Epithelial cell of prostate (primary cell): ENCODE results near the gene HOXD9.

ENCODE experiments used
- DNase-seq: peaks from one replicate; pipeline ENCODE4 v3.0.0-alpha.2; 2011; ENCODE audit warnings: low read depth, low spot score
- H3K27ac ChIP-seq: fragments of 450-650 bp; 2 replicates; pipeline ENCODE4 v1.5.1; 2017; ENCODE audit warnings: mild to moderate bottlenecking

HOXD9 gene

DNA sequence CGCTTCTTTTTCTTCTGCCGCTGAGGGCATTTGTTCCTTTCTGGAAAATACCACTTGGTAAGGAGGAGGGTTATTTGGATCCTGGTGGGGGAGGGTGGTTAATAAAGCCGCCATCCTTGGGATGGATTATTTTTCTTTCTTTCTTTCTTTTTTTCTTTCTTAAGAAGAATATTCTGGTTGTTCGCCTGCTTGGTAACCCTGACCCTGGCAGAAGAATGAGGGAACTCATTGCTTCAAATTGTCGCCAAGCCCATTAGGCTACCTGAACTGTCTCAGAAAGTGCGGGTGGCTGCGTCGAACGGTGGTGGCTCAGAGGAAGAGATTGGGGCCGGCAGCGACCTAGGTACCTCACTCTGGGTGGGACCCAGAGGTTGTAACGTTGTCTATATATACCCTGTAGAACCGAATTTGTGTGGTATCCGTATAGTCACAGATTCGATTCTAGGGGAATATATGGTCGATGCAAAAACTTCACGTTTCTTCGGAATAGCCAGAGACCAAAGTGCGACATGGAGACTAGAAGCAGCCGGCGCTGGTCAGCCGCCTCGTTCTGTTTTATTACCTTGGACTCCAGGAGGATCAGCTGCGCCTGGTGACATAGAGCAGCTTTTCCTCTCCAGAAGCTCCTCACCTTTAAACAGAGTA, 27.5 kb downstream of the HOXD9 start:
- no peak overlapping the region for H3K27ac ChIP-seq
- DNase-seq: no peak

DNA sequence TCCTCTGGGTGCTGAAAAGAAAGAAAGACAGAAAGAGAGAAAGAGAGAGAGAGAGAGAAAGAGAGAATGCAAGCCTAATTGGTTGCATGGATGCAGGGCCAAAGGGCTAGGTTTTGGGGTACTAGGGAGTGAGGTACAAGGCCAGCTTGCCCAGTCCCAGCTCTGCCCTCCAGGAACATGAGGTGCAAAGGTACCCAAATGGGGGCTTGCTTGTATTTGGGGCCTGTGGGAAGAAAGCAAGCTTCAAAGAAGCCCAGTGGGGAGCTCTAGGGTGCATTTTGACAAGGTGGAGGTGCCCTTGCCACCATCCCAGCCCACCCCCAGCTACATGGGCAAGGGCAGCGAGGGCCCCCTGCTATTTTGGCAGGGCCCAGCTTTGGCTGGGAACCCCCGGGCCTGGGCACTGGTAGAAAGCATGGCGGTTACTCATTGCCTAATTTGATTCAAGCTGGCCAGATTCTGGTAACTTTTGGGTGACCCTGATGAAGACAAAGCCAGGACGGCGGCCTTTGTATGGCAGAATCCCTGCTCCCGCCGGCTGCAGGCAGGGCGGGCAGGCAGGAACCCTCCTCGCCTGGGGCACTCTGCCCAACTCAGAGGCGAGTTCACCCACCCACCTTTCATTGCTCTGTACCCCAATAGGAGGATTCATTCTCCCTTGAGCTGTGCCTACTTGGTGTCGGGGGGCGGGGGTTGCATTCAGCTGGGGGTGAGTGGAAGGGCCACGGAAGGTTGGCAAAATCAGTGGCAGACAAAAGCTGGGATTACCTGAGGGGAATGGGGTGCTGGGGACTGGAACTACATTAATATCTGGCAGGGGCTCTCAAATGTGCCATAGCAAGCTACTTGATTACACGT, 28.3 kb downstream of the HOXD9 start:
- no peak overlapping the region for H3K27ac ChIP-seq
- DNase-seq: no peak

DNA sequence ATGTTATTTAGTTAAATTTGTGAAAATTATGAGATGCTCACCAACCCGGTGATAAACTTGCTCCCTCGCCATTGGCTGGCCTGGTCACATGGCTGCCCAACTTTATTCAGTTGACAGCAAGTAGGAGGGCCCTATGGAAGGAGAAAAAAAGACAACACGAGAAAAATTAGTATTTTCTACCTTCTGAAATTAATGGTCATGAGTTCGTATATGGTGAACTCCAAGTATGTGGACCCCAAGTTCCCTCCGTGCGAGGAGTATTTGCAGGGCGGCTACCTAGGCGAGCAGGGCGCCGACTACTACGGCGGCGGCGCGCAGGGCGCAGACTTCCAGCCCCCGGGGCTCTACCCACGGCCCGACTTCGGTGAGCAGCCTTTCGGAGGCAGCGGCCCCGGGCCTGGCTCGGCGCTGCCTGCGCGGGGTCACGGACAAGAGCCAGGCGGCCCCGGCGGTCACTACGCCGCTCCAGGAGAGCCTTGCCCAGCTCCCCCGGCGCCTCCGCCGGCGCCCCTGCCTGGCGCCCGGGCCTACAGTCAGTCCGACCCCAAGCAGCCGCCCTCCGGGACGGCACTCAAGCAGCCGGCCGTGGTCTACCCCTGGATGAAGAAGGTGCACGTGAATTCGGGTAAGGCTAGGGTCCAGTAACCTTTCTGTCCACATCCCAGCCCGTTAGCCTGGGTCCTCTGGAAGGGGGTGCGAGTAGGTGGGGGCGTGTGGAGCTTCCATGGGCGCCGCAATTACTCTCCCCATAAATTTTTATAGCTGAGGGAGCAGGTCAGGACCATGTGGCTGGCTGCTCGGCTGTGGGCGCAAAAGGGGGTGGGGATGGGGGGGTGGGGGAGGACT, 29.1 kb downstream of the HOXD9 start, which contains the start of gene HOXD4:
Gene HOXD4 (plus strand): TSS at position 109 of the 846 bp plus-strand sequence. CDS start 84 bp downstream, at position 193.
- no peak for DNase-seq
- no peak within 1 kb of the TSS for H3K27ac ChIP-seq

DNA sequence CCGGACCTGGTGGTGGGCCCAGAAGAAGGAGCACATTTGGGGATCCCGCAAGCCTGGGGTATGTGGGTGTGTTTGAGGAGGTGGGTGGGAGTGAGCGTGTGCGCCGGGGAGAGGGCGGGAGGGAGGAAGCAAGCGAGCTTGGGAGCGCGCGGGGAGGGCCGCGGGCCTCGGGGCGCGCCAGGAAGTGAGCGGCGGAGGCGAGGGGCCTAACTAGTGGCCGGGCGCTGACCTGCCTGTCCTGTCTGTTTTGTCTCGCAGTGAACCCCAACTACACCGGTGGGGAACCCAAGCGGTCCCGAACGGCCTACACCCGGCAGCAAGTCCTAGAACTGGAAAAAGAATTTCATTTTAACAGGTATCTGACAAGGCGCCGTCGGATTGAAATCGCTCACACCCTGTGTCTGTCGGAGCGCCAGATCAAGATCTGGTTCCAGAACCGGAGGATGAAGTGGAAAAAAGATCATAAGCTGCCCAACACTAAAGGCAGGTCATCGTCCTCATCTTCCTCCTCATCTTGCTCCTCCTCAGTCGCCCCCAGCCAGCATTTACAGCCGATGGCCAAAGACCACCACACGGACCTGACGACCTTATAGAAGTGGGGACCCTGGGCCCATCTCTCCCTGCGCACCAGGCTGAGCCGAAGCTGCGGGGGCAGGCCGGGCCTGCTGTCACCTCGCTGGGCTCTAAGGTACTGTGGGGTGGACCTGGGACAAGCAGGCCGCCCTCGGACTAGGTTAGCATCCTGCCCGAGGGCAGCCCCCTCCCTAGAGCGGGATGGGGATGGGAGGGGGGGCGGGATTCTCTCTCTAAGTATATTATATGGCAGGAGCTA, 30.0 kb downstream of the HOXD9 start:
- no peak for DNase-seq
- no peak overlapping the region for H3K27ac ChIP-seq

DNA sequence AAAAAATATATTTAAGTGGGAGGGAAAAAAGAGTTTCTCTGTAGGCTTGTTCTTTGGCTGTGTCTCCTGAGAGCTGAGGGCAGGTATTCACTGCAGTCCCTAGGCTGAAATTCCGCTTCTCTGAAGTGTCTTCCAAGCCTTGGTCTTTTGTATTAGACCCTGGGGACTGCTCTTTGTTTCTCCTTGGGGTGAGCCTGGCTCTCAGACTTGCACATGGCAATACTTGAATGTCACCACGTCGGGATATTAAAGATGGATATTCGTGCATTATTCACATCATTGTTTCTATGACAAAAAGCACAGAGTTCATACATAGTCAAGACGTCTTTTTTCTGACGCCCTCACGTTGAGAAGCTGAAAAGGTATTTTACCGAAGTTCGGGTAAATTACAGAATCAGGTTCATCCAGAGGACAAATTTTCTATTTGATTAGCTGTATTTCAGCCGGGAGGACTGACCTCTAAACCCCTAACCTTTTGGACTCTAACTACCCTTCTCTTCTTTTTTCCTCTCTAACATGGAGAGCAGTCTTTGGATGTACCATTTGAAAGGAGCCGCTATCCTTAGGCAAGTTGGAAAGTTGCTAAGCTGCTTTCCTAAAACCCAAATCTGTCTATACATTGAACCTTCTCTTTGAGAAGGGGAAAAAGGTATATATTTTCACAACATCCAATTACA, 32.2 kb downstream of the HOXD9 start:
- H3K27ac ChIP-seq: no peak overlapping the region

DNA sequence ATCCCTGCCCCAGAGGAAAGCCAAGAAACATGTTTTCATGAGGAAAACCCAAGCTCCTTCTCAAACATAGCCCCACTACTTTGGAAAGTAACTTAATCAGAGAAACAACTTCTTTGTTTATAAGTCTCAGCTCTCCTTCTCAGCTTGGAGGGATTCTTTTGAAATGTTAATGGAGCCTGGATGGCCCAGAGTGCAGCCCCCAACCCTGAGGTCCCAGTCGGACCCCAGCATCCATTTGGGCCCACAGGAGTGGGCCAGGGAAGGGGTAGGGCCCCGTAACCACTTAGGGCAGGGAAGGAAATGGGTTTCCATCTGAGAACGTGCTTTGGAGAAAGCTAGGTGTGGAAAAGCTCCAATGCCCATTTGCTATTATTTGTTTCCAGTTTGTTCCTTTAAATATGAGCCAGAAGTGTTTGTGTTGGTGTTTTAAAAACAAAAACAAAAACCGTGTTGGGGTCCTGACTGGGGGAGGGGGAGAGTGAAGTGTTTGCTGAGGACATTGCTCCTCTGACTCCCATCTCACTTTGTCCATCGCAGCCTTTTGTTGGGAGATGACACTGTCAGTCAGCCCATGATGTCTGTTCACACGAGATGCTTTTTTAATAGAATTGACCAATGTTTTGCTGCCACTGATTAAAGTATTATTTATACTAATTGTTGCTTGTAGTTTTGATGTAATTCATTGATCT, 33.0 kb downstream of the HOXD9 start:
- no peak for DNase-seq
- no peak overlapping the region for H3K27ac ChIP-seq

More for the DNA sequence above, 32.2 kb downstream of the HOXD9 start:
- no peak for DNase-seq

DNA sequence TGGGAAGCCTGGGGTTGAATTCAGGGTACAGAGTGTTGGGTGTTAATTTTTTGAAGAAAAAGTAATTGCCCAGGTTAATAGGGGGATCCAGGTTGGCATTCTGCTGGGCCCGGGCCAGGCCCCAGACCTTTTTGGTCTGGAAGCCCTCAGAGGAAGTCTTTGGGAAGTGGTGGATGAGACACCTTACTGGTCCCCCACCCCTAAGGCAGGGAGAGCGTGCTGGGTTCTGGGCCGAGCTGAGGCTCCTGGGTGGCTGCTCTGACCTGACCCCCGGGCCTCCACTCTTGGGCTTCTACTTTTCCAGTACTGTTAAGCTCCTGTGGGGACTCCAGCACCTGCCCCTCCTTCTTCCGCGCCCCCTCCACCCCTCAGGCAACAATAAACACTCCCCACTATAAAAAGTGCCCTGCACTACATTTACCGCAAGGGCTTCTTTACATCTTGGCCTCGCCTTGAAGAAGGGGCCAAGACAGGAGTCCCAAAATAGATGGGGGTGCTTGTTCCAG, 33.8 kb downstream of the HOXD9 start:
- DNase-seq: no peak
- no peak overlapping the region for H3K27ac ChIP-seq

DNA sequence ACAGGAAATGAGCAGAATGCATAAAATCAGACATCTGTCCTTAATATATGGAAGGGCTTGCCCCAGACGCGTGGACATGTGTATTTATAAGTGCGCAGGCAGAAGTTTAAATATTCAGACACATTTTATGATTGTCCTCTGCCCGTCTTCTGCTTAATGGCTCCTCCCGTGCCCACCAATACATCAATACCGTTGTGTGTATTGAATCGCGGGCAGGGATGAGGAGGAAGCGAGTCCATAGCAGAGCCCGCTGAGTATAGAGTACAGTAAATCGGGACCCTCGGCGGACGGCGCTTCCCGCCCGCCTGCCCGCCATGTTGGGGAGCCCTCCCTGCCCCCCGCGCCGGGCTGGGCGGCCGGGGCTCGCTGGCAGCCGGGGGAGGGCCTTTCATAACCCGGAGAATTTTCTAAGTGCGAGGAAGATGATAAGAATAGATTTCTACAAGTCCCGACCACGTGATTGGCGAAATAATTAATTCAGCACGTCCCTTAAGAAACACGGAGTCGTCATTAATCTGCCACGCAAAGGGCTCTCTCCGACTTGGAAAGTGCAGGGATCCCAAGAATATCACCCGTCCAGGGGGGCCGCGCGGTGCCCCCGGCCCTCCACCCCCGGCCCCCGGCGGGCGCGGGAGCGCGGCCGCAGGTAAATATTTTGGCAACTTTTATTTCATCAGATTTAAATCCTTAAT, 34.4 kb downstream of the HOXD9 start, which contains the start of gene HOXD3:
Gene HOXD3 (plus strand): TSS at position 501 of the 692 bp plus-strand sequence. CDS start 11,808 bp downstream, outside the sequence.
- no peak for DNase-seq
- no peak within 1 kb of the TSS for H3K27ac ChIP-seq

DNA sequence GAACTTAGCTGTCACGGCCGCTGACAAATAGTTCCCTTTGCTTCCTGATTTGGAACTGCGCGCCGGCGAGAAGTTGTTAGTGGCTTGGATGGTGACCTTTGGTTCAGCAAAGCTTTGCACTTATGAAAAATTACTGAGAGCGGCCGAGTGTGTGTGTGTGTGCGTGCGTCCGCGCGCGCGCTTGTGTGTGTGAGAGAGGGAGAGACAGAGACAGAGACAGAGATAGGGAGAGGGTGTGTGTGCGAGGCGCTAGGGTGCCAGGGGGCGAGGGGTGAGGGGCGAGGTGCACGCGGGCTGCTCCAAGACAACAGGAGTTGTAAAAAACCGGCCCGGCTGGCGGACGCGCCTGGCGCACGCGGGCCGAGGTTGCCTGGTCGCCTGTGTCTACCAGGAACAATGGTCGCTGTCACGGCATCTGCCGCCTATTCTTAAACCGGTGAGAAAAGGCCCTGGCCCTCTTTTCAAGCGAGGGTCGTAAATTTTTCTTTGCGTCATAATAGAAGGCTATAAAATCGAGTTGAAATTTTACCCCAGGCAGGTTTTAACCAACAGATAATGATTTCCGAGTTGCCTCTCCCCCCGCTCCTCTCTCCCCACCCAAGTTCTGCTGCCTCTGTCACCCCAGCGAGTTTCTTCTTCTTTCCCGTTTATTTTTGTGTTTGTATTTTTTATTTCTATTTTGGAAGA, 35.1 kb downstream of the HOXD9 start:
- no peak for DNase-seq
- H3K27ac ChIP-seq: no peak overlapping the region

DNA sequence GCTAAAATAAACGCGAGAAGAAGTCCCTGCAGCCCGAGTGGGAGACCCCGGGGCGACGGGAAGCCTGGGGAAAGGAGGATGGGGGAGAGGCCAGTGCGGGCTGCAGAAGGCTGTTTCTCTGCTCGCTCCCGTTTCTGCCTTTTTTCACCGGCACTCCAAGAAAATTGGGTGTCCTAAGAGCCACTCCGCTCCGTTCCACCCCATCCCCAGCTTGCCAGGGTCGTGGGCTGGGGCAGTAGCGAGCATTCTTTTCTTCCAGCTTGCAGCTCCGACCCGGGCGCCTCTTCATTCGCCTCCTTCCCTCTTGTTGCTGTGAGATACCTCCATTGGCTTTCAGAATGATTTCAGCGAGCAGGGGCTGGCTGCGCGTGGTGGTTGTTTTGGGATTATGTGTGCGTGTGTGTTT, 35.7 kb downstream of the HOXD9 start:
- H3K27ac ChIP-seq: no peak overlapping the region
- no peak for DNase-seq

DNA sequence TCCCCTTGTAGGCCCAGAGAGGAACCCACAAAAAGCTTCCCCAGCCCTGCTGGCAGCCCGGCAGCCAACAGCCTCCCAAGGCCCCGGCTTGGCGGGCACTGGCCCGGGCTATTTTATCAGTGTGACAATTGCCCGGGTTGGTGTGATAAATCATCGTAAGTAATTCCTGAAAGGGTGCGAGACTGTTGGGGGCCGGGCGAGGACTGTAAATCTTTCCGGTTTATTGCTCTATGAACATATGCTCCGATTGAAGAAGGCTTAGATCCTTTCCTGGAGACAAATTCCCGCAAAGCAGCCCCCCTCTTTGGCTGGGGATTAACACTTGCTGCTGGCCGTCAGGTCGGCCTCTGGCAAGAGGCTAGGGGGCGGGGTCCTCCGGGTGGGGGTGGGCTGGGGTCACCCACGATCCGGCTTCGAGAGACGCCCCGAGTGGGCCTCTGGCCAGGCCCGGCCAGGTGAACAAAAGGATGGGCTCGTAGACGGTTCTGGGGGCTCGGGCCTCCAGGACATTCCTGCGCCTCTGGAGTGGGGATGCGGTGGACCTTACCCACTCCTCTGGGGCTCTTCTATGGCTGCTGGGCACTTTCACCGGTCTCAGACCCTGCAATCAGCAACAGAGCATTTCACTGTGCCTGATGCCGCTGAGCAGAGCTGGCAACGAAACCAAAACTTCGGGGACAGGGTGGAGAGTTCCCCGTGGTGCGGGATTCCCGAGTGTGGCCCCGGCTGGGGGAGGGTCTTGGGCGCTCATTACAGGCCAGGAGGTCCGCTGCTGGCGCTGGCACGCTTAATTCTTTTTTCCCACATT, 36.5 kb downstream of the HOXD9 start:
- DNase-seq: no peak
- no peak overlapping the region for H3K27ac ChIP-seq

DNA sequence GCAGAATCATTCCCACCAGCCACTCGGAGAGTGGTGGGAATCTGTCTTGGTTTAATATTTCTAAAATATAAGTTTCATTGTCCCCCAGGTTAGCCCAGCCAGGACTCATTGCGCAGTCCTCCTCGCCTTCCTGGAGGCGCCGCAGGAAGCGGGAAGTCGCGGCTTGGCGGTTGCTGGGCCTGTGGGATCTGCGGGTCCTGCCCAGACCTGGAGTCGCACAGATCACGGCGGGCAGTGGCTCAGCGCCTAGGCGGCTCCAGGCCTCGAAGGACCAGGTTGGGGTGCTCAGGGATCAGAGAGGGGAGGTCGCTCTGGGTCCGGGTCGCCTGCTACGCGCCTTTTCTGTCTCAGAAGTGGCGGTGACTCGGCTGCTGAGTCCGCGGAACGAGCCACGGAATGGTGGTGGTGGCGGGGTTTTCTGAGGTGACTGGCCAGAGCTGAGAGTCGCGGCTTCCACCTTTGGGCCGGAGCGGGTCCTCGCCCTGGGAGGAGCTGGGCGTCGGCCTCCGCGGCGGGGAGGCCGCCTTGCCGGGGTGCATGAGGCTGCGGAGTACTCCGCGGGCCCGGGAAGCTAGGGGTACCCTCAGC, 37.2 kb downstream of the HOXD9 start:
- no peak for DNase-seq
- H3K27ac ChIP-seq: no peak overlapping the region

DNA sequence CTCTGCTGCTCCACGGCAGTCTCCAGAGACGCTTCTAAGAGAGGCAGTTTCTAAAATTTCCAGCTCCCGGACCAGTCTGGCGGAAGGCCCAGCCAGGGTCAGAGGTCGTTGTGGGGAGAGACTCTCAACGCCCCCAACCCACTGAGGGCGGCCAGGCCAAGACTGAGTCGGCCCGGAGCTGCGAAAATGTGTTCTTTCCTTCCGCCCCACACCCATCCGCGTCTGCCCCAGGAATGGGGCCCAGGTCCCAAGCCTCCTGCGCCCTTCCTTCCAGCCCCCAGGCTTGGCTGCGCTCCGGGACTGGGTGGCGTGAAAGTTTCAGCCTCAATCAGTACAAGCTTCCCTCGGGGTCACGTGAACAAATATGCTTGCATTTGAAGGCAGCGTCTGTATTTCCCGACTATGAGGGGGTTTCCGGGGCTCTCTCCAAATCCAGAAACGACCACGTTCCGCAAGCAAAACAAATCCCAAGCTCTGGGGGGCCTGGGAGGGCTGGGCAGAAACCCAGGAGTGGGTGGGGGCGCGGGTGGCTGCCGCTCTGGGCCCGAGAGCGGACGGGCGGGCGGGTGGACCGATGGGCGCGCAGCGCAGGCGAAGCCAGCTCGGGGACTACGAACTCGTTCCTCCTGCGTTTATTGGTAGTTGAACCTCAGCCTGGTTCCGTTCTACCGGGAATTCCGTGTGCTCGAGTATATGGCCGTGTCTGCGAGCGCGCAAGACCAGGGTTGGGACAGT, 37.9 kb downstream of the HOXD9 start:
- no peak overlapping the region for H3K27ac ChIP-seq
- no peak for DNase-seq

DNA sequence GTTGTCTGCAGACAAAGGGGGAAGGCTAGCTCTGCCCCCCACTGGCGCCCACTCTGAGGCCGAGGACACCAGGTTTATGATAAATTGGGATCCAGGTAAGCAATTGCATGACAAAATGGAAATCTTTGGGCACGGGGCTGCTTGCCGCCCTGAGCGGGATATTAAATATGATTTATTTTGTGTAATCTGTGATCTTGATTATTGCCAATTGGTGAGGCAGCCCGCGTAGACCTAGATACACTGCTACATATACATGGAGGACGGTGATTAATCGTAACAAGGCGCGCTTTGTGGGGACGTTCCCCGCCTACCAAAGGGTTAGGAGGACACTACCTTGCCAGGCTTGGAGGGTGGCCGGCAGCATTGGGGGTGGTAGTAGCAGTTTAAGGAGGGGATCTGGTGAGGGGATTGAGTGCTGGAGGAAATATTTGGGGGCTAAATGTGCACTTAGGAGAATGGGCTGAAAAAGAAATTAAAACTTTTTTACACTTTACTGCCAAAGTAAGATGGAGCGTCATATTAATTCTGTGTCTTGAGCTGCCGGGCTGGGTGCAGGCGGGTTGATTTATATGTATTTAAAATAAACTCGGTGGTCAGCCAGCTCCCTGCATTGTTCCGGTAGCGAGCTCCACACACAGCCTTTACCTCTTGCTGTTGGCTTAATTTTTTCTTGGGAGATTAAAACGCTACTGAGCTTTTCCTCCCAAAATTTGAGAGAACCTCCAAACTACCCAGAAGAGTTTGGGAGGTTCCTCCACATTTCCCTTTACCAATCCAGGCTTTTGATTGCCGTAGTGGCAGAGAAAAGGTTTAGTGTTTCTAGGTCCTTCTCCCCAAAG, 38.7 kb downstream of the HOXD9 start:
- no peak overlapping the region for H3K27ac ChIP-seq
- DNase-seq: no peak
